GM21447 (cell line): ENCODE results near the gene PCDHGA2.
"Not testable (repeated sequence)": the region's sequence is repeated elsewhere in the genome, so short reads cannot be mapped to it uniquely, and the experiment has no call there.

Experiments
- ATAC-seq: cut with Tn5 transposase; IDR thresholded peaks from one replicate; pipeline ENCODE4 v1.9.1; 2021; ENCODE audit not compliant: unreplicated experiment

Gene PCDHGA2

DNA sequence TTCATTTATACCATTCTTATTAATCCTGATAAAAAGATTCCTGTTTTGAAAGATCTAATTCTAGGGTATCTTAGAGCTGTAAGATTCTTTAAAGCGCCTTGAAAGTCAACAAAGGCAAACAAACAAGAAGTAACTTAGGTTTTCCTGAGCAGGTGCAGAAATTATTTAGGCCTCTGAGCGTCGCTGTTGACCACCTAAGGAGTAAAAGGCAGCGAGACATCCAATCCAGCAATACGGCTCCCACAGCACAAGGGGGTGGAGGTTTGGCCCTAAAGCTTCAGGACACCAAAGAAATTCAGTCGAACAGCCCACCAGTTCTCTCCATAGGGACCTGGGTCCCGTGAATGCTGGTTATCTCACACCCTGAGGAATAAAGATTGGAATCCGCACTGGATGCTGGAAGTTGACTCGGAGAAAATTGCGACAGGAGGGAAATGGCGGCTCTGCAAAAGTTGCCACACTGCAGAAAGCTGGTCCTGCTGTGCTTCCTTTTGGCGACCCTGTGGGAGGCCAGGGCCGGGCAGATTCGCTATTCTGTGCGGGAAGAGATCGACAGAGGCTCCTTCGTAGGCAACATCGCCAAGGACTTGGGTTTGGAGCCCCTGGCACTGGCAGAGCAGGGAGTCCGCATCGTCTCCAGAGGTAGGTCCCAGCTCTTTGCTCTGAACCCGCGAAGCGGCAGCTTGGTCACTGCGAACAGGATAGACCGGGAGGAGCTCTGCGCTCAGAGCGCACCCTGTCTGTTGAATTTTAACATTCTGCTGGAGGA, at the start of gene PCDHGA2:
Gene PCDHGA2, plus strand, starts transcription at position 223 of the 769 bp plus-strand sequence.
- ATAC-seq, result no peak

DNA sequence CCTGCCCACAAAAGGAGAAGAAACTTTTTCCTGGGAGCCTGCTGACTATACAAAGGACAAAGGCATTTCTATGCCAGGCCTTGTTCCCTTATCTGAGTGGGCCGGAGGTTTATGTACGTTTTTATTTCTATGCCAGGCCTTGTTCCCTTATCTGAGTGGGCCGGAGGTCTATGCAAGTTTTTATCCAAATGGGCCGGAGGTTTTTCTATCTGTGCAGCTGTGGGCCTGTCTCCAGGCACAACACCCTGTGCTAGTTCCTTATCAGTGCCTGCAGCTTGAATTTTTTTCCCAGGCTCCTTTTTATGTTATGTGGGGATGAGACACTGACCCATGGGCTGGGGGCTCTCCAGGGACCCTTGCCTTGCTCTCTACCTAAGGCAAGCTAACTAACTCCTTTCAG, 40.2 kb upstream of the PCDHGA2 start:
- no peak for ATAC-seq

DNA sequence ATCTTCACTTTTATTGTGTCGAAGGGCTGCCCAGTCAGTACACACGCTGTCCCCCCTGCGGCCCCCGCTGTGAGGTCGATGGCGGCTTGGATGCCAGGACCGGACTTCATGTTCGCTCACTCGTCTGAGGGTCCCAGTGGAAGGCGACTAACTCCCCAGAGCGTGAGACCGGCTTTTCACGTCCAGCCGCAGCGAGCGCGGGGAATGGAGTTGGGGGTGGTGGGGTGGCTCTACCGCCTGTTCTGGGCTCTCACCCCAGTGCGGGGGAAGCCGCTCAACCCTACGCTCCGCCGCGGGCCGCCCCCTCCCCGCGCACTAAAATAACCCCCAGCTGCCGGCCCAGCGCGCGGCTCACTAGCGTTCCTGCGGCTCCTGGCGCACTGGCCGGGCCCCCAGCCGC, 34.8 kb upstream of the PCDHGA2 start, which contains the start of gene SLC25A2:
Gene SLC25A2, minus strand, starts transcription at position 294 of the 400 bp plus-strand sequence. Its CDS starts 184 bp downstream, at position 110.
- no peak for ATAC-seq

DNA sequence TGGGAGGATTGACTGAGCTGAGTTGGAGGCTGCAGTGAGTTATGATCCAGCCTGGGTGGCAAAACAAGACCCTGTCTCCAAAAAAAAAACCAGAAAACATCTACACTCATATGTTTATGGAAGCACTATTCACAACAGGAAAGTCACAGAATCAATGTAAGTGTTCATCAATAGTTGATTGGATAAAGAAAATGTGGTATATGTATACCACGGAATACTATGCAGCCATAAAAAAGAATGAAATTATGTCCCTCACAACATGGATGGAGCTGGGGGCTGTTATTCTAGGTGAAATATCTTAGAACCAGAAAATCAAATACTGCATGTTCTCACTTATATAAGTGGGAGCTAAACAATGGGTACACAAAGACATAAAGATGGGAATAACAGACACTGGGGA, 31.9 kb upstream of the PCDHGA2 start:
- ATAC-seq, result no peak

DNA sequence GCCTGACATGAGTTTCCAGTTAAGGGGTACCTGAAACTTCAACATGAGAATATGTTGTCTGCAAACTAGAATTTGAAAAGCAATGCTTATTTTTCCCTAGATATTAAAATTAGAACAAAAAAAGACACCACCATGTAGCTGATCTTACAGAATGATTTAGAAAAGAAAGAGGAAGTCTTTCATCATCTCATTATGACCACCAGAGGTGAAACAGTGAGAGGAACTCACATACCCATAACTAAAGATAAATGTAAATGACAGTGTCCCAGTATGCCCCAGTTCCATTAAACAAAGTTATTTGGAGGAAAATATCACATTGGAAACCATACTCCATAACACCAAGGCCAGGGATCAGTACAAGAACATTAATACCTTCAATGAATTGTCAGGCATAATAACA, 24.8 kb upstream of the PCDHGA2 start:
- ATAC-seq, result no peak

DNA sequence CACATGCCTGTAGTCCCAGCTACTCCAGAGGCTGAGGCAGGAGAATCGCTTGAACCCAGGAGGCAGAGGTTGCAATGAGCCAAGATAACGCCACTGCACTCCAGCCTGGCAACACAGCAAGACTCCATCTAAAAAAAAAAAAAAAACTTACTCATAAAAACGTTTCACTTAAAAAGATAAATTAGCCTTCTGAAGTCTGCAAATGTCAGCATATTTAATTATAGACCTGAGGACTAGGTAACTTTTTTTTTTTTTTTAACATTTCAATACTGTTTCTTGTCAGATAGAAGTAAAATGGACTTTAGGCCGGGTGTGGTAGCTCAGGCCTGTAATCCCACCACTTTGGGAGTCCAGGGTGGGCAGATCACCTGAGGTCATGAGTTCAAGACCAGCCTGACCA, 21.6 kb upstream of the PCDHGA2 start:
- ATAC-seq, result not testable (repeated sequence)

DNA sequence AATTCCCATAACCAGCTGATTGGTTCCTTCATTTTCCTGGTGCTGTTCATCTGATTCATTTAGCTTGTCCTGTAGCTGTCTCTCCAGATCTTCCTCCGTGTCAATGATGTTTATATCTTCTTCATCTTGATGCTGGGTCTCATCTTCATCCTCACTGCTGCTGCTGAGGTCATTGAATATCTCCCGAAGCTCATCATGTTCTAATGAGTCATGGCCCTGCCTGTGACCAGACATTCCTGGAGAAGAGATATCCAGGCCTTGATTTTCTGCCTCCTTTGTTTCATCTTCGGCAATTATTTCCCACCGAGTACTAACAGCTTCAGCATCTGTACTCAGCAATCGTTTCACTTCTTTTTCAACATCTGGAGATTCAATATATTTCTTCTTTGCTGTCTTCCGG, 19.4 kb upstream of the PCDHGA2 start:
- no peak for ATAC-seq

DNA sequence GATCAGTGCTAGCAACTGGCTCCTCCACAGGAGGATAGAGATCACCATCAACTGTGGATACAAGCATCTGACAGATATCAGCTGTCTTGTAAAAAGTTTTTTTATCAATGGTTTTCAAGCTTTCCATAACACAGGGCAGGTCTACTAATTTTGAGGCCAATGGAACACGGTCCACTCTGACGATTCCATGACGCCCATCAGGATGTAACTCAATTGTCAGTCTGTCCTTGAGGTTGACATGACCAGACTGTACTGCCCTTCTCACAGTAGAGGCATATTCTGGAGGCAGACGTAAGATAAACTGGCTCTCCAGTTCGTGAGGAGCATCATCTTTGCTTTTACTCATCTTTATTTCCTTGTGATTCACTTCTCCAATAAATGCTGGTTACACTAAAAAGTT, 18.9 kb upstream of the PCDHGA2 start:
- ATAC-seq, result no peak

DNA sequence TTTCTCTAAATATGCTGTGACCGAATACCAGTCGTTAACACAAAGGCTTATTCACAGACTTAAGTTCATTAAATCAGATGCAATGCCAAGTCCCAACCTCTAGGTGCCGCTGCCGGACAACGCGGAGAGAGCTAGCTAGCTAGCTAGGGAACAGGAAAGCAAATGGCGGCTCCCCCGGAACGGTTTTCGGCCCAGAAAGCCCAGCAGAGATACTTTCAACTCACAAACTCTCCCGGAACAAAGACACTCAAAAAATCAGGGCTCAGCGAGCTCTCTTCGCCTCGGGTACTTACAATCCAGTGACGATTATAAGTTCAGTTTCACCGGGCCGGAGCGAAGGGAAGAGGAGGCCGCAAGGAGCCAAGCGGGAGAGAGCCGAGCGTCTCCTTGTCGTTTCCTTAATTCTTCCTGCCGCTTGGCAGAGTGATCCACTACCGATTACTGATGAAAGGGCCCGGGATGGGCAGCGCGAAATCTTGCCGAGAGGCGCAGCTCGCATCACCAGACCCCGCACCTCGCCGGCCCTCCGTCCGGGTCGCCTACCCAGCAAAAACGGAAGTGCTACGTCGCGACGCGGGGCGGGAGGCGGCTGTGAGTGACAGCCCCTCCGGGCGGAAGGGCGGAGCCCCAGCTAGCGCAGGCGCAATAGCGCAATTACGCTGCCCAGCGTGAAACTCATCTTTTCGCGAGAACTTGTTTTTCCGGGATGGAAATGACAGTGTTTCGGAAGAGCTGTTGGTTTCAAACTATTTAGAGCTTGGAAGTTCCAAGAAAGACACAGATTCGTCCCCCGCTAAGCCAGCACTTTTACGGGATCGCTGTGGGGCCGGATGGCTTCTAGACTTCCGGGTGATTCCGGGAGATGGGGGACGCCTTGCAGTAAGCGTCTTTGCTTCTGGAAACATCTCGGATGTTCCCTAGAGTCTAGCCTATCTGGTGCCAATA, 18.1 kb upstream of the PCDHGA2 start, which contains the start of gene TAF7:
Gene TAF7, minus strand, starts transcription at position 560 of the 945 bp plus-strand sequence. CDS start 740 bp downstream, outside the sequence.
- peak; percentile 91 for ATAC-seq

DNA sequence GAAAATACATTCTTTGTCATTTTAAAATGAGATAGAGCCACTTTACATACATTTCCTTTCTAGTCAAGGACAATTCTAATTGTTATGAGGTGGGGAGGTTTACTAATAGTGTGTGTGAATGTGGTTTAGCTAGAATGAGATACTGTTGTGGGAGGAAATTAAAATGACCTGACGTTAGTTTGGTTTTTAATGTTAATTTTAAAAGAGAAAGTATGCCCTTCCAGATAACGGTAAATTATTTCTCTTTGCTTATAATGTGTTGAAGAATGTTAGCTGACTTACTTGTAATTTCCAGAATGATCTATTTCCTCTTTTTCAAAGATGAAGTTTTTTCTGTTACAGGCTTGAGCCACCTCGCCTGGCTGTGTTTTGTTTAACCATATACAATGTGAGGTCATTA, 16.3 kb upstream of the PCDHGA2 start:
- ATAC-seq, result no peak

DNA sequence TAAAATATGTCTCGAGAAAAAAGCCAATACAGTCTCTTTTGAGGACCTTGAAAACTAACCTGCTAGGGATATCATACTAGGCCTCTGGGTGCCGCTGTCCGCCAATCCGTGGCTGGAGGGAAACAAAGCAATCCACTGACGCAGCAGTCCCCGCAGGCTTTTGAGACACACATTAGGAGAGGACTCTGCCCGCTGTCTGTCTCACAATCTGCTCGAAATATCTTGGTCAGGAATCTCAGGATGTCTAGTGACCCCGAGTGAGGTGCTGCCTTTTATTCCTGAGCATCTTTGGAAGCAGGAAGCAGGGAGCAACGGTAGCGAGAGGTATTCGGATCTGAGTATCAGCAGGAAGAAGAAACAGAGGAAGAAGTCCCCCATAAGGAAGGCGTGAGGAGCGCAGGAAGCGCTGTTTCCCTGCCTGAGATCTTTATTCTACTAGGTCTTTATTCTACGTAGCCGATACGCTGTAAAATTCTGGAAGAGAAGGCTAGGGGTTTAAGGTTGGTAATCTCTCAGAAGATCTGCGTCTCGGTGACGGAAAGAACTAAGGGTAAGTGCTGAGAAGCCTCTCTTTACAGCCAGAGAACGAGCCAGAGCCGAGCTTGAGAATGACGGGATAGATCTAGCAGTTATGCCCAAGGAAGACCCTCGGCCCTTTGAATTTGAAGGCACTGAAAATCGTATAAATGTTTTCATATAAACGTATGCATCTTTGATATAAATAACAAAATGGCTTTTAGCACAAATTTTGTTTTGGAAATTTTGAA, 12.3 kb upstream of the PCDHGA2 start:
- peak; percentile 74 for ATAC-seq

DNA sequence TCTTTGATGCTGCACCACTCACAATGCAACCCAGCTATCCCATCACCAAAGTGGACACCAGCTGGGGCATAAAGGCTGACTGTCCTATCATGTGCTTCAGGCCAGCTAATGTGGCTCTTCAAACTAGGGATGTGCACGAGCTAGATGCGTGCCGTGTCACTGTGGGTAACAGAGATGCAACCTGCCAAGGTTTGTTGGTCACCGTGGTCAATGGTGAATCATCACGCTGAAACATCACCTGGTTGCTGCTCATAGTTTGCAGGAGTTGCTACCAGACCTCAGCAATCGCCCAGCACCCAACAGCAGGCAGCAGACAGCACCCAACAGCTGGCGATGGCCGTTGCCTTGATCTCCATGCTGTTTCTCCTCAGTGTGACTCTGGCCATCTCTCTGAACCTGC, 10.3 kb upstream of the PCDHGA2 start:
- no peak for ATAC-seq

DNA sequence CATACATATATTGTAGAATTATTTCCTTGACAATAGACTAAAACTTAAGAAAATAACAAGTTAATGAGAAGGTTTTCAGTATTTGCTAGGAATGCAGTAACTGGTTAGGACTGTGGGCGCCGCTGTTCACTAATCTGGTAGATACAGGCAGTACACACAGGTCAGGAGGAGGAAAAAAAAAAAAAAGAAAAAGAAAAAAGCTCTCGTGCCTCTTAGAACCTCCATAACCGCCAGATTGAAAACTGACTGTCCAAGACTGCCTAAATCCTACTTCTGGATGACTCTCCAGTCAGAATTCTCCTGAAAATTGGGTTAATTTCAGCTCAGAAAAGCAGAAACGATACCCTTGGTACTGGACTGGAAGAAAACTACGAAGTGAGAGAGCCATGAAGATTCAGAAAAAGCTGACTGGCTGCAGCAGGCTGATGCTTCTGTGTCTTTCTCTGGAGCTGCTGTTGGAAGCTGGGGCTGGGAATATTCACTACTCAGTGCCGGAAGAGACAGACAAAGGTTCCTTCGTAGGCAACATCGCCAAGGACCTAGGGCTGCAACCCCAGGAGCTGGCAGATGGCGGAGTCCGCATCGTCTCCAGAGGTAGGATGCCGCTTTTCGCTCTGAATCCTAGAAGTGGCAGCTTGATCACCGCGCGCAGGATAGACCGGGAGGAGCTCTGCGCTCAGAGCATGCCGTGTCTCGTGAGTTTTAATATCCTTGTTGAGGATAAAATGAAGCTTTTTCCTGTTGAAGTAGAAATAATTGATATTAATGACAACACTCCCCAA, 8.1 kb upstream of the PCDHGA2 start, which contains the start of gene PCDHGA1:
Gene PCDHGA1, plus strand, starts transcription at position 216 of the 782 bp plus-strand sequence.
- ATAC-seq, result no peak

DNA sequence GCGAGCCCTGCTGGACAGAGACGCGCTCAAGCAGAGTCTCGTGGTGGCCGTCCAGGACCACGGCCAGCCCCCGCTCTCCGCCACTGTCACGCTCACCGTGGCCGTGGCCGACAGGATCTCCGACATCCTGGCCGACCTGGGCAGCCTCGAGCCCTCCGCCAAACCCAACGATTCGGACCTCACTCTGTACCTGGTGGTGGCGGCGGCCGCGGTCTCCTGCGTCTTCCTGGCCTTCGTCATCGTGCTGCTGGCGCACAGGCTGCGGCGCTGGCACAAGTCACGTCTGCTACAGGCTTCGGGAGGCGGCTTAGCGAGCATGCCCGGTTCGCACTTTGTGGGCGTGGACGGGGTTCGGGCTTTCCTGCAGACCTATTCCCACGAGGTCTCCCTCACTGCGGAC, 6.0 kb upstream of the PCDHGA2 start:
- not testable (repeated sequence) for ATAC-seq

DNA sequence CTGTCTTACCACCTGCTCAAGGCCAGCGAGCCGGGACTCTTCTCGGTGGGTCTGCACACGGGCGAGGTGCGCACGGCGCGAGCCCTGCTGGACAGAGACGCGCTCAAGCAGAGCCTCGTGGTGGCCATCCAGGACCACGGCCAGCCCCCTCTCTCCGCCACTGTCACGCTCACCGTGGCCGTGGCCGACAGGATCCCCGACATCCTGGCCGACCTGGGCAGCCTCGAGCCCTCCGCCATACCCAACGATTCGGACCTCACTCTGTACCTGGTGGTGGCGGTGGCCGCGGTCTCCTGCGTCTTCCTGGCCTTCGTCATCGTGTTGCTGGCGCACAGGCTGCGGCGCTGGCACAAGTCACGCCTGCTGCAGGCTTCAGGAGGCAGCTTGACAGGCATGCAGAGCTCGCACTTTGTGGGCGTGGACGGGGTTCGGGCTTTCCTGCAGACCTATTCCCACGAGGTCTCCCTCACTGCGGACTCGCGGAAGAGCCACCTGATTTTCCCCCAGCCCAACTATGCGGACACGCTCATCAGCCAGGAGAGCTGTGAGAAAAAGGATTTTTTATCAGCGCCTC, 2.3 kb downstream of the PCDHGA2 start:
- ATAC-seq, result not testable (repeated sequence)

DNA sequence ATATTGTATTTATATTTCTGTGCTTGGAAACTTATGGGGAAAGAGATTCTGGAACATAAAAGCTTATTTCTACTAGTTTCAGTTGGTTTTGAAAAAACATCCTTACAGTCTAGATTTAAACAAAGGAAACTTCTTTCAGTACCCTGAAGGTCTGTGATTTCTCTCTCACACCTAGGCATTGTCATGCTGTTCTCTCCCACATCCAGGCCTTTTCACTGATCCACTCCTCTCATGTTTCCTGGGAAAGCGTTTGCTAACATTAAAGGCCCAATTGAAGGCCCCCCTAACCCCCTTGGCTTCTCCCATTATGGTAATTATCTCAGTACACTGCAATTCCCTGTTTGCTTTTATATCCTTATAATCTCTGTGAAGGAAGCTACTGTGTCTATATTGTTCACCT, 4.2 kb downstream of the PCDHGA2 start:
- no peak for ATAC-seq

DNA sequence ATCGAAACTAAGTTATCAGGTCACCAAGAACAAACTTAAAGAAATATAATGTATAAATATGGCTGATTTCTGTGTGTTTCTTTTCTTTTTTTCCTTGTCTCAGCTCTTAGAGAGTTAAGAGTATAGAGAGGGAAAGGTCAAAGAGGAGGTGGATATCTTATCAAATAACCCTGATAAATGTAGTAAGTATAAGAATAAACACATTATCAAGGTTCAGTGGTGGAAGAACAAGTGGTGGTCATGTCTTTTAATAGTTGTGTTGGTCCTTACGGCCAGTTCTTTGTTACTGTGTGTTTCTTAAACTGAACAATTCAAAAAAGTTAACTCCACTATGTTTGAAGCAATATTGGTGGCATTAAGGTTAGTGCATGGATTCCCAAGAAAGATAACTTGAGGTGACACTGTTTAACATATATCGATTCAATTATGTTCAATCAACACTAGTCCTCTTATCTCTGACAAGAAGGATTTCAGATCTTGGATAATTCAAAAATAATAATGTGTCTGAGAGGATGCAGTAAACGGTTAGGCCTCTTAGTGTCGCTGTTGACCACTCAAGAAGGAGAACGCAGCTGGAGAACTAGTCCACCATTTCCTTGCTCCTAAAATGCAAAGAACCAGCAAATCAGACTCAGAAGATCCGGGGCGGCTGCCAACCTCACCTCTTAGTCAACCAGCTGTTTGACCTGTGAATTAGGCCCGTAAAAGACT, 4.8 kb downstream of the PCDHGA2 start, which contains the start of gene PCDHGA3:
Gene PCDHGA3, plus strand, starts transcription at position 588 of the 711 bp plus-strand sequence. CDS start 205 bp downstream, outside the sequence.
- no peak for ATAC-seq

DNA sequence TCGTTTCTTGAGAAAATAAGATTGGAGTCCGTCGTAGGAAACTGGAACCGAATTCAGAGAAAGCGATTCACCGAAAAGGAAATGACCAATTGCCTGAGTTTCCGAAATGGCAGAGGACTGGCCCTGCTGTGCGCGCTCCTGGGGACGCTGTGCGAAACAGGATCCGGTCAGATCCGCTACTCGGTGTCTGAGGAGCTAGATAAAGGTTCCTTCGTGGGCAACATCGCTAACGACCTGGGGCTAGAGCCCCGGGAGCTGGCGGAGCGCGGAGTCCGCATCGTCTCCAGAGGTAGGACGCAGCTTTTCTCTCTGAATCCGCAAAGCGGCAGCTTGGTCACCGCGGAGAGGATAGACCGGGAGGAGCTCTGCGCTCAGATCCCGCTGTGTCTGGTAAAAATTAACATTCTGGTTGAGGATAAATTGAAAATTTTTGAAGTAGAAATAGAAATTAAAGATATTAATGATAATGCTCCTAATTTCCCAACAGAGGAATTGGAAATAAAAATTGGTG, 5.4 kb downstream of the PCDHGA2 start:
- no peak for ATAC-seq

DNA sequence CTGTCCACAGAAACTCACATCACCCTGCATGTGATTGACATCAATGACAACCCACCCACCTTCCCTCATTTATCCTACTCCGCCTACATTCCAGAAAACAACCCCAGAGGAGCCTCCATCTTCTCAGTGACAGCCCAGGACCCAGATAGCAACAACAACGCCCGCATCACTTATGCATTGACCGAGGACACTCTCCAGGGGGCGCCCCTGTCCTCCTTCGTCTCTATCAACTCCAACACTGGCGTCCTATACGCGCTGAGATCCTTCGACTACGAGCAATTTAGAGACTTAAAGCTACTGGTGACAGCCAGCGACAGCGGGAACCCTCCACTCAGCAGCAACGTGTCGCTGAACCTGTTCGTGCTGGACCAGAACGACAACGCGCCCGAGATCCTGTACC, 6.8 kb downstream of the PCDHGA2 start:
- no peak for ATAC-seq
